DMS153 (cell line): ENCODE results near the gene OPCML.
A peak's percentile ranks its signal among the peaks of the same experiment; 100 is the strongest.

Source experiments
- DNase-seq: peaks from one replicate; lab custom pipeline; 2025; lab: John Stamatoyannopoulos, UW

OPCML gene

DNA sequence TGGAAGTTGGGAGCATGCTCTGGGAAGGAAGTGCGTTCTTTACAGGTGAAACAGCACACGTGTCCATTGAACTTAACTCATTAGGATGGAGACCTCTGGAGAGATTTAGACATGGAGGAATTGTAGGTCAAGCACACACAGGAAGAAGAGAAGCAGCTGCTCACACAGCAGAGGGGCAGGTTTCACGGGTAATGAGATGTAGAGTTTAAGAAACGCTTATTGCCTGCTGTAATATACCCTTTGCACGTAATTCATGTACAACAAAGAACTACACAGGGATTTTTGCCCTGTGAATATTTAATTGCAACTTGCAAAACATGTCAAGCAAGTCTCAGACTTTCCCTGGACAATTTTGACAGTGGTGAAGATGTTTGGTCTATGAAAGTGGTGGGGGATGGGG lies 508.0 kb downstream of the OPCML start:
- no peak for DNase-seq

DNA sequence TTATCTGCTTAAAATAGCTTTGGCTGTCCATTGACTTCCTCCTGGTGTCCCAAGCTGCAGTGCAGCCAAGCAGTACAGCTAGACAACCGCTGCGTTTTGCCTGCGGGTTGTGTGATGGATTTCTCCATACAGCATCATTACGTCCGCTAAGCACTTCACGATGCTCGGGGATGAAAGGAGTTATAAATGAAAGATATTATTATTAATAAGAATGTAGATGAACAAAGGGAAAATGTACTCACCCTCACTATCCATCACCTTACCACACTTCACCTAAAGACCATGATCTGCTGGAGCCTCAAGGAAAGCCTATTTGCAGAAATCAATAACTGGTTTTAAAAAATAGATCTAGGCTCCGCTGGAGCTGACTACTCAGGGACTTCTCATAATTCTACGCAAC lies 509.1 kb downstream of the OPCML start:
- no peak for DNase-seq

DNA sequence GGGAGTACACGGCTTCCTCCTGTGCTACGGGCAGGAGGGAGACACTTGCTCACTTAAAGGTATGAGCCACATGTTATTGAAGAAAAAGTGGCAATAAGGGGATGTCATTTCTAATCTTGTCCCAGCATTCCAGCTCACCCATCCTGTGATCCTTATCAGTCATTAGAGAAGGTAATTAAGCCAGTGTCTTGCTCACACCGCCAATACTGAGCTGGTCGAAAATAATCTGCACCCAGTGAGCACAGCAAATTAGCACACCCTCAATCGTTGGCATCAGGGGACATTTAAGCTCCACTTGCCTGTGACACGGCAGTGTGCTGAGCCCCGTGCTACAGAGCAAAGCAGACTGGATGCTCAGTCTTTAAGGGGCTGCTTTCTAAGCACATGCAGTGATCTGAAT lies 510.7 kb downstream of the OPCML start:
- no peak for DNase-seq

DNA sequence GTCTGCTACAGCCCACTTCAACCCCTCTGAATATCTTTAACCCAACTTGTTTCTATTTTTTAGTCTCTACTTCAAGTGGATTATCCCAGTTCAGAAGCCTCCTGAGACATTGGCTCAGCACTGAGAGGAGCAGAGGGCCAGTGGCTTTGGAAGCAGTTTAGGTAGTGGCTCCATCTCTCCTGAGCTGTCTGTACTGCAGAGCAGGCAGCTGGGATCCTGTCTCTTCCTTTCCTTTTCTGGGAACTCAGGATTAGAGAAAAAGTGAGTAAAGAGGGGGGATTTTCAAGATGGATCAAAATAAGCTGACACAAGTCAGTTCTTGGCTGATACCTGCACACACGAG lies 512.0 kb downstream of the OPCML start:
- no peak for DNase-seq

DNA sequence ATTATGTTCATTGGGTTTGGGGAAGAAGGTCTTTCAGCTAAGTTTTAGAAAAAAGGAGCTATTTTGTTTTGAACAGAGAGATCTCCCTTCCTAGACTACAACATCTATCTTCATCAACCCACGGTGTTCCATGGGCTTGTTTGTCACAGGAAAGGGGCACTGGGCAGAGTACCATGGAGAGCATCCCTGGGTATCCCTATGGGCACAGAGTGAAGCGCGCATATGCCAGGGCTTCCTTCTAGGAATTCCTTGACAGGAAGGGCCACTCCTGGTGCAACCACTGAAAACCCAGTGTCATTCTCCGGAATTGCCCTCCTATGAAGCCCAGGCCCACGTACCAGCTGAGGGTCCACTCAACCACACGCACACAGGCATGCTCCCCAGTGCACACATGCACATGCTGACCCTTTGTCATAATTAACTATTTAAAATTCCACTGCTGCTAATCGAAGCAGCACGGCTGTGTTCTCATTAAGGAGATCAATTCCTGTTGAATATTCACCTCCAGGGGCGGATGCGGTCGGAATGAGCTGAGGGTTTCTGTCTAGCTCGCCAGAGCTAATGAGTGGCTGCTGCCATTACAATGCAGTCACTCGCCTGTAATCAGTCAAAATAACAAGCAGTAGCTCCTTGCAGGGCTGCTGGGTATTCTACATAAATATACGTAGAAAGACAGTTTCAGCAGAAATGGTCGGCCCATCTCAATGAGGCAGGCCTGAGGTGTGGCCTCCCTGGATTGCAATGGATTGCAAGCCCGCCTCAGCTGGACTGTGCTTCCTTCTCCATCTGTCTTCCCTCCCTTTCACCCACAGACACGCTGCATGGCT lies 512.5 kb downstream of the OPCML start:
- no peak for DNase-seq

DNA sequence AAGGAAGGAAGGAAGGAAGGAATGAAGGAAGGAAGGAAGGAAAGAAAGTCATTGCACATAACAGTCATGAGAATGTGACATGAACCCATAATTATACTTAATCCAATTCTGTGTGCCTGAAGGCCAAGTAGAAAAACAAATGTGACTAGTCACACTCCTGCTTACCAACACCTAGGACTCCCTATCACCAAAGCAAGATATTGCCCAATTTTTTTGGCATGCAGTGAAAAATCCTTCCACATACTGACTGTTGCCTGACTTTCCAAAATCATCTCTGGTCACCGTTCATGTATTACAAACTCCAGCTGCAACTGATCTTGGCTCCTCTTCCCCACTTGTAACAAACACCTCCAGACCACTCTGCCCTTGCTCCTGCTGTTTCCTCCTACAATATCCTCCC lies 516.8 kb downstream of the OPCML start:
- no peak for DNase-seq

DNA sequence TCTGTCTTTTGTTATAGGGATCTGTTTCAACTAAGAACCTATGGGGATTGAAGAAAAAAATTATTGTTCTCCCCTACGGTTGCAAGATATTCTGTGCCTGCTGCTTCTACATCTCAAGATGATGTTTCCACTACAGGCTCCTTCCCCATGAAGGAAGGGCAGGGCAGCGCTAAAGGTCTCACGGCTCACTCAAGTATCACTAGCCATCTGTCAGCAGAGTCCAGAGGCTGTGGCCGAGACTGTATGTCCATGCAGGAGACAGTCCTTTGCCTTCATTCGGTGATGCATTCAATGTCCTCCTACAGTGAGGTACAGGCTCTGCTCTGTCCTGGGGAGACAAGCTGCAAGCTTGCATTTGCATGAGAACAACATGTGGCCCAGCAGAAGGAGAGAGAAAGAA lies 518.0 kb downstream of the OPCML start:
- DNase-seq: no peak

DNA sequence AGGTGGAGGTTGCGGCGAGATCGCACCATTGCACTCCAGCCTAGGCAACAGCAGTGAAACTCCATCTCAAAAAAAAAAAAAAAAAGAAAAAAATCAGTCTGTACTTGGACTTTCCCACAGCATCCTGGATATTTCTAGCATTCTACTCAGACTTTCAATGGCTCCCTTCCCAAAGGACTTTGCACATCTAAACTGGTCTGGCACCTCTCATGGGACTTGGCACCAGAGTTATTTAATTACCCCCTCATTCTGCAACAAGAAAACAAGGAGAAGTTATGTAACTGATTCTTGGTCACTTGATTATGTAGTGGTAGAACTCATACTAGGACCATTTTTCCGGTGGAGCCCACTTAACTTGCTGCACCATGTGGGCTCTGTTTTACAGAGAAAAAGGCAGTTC lies 519.5 kb downstream of the OPCML start:
- no peak for DNase-seq

DNA sequence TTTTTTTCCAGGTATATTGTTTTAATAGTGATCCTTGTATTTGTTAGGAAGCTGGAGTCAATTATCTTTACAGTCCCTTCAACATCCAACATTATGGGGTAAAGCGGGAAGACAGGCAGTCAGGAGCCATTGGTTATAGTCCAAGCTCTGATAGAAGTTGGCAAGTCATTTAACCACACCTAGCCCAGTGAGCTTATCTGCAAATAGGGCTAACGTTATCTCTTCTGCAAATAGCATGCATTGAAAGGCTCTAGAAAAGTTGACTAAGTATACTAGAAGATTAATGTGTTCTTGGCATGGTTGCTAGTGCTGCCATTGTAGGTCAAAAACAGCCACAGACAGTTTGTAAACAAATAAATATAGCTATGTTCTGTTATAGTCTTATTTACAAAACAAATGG lies 520.7 kb downstream of the OPCML start:
- DNase-seq: no peak

DNA sequence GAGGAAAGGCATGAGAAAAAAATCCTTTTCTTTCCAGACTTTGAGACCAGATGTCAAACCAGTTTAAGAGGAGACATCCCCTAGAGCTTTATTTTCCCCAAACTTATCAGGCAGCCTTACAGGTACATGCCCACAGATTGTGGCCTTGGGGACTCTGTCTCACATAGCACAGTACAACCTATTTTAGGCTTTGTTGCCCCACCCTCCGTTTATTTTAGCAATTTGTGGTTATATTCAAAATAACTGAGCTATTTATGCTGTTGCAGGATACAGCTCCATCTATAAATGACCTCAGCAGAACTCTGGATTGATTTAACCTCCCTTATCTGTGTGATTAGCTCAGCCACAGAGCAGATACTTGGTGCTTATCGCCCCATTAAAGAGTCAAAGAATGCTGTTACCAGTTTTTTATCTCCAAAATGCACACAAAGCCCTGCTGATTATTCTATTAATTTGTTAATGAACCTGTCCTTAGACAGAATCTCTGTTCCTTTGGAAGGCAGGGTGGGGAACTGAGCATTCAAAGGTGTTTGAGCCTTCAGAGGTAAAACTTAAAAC lies 525.2 kb downstream of the OPCML start:
- no peak for DNase-seq

DNA sequence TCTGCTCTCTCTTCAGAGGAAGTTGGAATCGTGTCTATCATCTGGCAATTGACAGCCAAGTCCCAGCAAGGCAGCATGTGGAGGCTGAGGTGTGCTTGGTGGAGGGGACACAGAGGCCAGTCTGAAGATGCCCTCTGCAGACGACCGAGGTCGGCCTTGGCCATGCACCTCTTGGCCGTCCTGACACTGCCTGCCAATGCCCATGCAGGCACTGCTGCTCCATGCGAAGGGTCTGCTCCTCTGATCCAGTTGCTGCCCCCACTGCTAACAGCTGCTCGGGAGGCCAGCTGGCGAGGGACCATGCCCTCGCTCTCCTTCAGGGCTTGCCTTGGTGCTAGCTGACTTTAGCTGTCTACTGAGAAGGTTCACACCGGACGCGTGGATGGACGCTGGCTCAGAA lies 527.9 kb downstream of the OPCML start:
- DNase-seq: no peak

DNA sequence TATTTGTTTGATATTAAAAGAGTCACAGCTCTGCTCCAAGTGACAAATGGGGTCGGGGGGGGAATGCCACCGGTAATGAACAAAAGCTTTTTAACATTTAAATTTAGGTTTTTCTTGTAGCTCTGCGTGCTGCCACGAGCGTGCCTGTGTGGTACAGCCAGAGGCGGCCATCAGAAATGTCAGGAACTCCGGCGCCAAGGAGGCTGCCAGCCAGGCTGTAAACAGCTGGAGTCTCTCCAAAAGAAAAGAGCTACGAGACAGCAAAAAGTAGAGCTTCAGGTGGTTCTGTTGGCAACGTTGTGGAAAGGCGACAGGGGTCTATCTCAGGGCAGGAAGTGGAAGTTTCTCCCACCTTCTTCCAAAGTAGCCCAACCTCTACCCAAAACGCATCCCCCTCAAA lies 532.8 kb downstream of the OPCML start:
- no peak for DNase-seq

DNA sequence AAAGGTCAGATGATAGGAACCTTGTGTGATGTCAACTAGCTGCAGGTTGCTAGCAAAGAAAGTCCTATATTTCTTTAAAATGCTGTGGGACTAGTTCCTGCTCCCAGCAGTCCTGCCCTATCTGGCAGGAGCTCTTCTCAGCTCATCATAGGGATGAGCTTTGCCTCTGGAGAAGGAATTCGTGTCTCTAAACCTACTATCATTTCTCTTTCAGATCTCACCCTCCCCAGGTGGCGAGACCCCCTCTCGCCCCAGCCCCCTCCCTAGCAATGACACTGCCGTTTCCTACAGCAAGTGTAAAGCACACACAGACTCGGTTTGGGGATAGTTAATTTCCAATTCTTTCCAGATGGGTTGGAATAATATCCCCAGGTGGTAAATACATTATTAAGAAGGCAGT lies 533.3 kb downstream of the OPCML start:
- DNase-seq: no peak

DNA sequence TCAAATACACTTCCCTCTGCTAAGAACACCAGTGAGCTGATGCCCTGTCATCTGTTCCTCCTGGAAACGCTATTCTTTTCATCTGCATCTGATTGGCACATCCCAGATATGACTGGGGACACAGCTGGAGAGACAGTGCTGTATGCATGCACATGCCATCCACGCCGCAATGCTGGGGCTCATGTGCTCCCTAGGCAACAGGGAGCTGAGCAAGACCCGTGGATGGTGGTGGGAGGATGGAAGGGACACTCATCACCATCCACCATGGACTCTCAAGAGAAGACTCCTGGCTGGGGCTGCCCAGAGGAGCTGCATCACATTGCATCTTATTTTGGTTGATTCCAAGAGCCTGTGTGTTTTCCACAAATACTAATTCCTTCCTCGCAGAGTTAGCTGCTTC lies 534.9 kb downstream of the OPCML start:
- no peak for DNase-seq

DNA sequence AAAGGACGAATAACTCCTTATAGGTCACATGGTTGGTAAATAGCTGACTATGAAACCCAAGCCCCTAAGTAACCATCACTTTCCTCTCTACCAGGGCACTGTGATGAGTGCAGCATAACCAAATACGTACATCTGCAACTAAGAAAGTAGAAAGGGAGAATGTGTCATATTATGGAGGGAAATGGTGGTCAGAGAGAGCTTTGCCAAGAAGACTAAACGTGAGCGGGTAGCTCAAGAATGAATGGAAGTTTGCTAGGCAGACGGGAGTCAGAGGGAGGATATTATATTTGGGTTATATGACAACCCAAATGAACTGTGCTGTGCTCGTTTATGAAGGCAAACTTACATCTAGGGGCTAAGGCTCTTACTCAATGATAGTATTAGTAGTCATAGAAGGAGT lies 537.3 kb downstream of the OPCML start:
- no peak for DNase-seq

DNA sequence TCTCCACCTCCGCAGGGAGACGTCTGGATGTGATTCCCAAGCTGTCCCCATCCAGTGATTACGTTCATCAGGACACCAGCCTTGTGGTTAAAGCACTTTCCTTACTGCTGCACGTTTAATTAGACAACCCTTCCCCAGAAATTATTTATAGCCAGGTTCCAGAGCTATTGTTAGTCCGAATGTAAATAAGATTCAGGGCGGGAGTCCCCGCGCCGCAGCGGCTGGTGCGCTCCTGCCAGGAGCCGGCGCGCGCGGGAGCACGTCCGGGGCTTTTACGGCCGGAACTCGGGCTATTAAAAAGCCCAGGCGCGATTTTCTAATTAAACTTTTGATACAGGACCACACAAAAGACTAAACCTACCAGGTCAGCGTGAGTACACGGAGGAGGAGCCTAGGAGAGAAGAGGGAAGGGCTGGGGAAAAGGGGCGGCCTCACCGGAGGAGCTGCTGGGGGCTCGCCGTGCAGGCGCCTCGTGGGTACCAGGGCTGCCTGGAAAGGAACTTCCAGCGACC lies 538.3 kb downstream of the OPCML start:
- DNase-seq: peak; percentile 53

DNA sequence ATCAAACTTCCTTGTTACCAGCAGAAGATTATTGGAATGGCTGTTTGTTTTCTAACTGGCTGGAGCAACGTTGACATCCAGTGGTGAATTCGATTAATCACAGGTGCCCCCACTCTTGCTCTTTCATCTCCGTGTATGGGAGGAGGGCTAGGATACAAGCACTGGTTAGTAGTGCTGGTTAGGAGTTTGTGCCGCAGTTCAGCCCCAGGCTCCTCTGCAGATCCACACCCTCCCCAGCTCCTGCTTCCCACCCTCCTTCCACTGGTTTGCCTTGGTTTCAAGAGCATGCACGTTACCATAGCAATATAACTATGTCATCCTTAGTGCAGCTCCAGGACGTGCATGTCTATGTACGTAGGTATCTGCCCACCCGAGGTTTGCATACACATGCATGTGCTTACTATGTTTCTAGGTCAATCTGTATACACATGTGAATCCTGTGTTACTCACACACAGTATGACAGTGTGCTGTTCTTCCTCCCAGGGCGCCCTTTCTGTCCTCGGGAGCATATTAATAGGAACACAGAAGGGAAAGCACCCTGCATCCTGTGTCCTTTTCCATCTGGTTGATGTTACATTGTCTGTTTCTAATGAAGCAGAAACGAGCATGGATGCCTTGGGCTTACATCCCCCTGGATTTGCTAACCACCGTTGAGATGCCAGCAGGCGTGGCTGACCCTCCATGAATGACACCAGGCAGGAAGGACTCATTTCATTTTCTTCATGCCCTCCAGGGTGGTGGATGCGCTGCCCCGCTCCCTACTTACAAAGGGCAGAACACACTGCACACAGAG lies 539.3 kb downstream of the OPCML start:
- peak; percentile 67 for DNase-seq

DNA sequence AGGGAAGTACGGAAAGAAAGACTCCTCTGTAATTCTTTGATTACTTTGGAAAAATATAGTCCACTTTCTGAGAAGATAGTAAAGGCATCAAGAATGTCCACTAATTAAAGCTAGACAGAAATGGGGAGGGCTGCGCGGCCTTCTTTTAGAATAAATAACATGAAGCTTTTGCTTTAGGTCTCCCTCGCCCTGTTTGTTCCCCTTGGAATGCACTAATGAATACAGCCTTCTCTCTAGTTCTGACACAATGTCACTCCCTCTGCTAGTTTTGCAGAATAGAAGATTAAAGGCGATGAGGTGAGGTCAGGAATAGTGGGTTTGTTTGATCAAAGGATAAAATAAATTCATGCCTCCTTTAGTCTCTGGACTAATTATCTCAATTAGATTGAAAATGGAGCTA lies 543.9 kb downstream of the OPCML start:
- DNase-seq: no peak

DNA sequence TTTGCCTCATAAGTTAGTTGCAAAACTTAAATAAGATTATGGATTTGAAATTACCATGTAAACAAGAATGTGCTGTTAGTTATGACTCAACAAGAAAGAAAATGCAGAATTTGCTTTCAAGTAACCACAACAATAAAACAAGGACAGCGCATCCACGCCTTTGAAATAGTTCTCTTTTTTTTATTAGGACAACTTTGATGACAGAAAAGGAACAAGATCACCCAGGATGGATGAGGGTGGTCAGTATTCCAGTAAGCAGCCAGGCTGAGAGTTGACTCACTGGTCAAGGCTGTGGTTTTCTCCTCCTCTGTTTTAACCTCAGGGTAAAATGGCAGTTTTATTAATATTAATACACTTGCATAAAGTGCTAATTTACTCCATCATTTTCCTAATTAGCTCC lies 544.4 kb downstream of the OPCML start:
- DNase-seq: no peak

DNA sequence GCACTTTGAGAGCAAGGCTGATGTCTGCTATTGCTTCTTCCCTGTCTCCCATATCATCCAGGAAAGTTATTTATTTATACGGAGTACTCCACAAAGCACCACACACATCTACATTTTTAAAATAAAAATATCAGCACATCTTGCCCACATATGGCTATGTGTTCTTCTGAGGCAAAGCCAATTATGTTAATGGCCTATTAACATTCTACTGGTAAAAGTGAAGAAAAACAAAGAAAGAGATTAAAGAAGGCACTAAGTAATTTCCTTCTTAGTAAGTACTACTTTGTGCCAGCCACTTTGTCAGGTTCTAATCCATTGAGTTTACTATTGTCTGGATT lies 548.7 kb downstream of the OPCML start:
- no peak for DNase-seq

DNA sequence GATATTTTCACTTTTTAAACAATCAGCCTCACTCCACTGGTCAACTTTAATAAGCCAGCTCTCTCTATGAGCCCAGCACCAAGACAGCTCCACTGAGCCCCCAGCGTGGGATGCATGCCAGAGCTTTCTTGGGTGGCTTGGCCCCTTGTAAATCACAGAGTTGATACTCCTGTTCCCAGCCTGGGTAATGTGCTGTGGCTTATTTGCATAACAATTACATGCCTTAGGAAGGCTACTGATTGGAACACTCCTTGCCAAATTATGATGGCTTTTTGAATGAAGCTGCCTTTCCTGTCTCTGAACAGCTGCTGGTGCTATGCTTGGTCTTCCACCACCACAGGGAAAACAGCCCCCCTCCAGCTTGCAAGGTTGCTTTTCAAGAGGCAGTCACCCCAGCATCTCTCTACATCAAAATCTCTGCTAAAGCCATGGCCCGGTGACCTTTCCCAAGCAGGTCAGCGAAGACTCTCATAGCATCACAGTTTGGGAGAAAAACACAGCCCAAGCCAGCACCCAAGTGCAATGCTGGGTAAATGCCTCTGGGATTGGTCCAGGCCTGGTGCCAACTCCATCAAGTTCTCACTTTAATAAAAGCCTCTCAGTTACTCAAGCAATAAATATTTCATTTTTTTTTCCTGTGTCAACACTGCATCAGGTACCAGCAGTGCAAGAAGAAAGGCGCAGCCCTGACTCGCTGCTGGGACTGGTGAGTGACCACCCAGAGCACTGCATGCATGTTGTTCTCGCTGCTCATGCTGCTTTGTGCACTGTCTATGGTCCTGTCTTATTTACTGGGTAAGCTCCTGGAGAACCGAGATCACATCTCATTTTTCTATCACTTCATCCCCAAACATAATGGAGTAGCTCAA lies 549.3 kb downstream of the OPCML start:
- no peak for DNase-seq
